Subcutaneous adipose tissue (tissue), 4 donors: ENCODE data around the gene VEGFA. TPM values are rescaled to one million over a fixed set of nuclear protein-coding genes. Genes with fewer than 3 reads are reported as not detected.

Source experiments
- CTCF ChIP-seq: fragments of 450-650 bp; IDR thresholded peaks from one replicate; pipeline ENCODE4 v1.5.1; 2016; ENCODE audit warnings: low read depth, mild to moderate bottlenecking, control low read depth, antibody characterized with exemption, moderate library complexity
- total RNA-seq, 4 donors: library from RNA; depleted of rRNA; stranded (reverse); fragments of >200 nt; gene quantifications; one replicate each; pipeline ENCODE4 v1.1.0, GENCODE V29; 2016

Gene VEGFA
- total RNA-seq, 4 donors from 2014 or later = 195 to 909 (median 398) TPM

DNA sequence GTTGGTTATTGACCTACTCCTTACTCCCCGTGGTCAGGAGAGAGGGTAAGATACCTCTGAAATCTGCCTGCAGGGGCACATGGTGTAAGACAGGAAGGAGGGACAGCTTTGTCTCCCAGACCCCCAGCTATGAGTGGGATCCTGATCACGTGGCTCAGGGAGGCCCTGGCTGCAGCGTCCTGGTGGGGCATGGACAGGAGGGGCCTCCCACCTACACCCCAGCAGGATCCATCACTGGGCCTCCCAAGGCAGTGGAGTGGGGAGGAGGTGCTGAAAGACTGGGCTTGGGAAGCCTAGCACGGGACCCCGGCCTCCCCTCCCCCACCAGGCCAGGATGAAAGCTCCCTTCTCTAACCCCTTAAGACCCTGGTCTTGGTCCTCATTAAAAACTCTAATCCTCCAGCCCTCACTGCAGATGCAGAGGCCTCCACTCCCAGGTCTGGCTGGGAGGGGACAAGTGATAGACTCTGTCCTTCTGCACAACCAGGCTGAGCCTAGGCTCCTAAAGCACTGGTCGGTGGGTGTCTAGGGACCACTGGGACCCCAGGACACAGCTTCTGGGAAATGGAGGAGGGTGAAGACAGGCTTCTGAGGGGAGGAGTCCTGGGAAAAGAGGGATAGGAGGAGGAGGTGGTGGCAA is 29.6 kb upstream of the VEGFA start:
- no peak for TF ChIP-seq CTCF

- no peak for TF ChIP-seq CTCF
These were observed 28.8 kb upstream of the VEGFA start for GRCh38 chr6:43740961-43741764.

DNA sequence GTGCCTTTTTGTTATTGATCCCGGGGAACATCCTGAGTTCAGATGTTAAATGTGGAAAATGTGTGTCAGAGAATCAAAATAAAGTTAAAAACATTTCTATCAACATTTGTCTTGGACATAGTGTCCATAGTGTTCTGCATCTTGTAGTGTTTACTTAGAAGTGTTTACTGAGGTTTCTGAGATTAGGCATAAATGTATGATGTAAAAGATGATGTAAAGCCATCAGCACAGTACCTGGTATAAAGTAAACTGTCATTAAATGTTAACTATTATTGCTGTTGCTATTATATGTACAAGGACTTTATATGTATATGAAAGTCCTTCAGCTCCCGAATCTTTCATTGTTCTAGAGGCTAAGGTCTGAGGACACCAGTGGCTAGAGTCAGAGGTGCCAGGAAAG is 28.2 kb upstream of the VEGFA start:
- no peak for TF ChIP-seq CTCF

DNA sequence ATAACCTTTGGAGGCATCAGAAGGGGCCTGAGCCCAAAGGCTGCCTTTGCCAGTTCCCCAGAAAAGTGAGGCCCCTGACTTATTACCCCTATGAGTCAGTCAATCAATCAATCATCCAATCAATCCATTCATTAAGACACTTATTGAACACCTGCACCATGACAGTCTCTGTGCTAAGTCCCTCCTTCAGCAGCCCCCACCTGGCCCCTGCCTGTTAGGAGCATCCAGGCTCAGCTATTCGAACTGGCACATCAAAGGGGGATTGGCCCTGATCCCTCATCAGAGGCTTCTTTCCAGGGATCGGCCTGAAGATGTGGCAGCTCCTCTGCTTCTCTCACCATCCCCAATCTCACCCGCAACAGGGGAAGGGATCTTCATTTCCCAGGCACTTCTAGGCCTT is 27.7 kb upstream of the VEGFA start:
- no peak for TF ChIP-seq CTCF

GRCh38 chr6:43742931-43743632 is 26.9 kb upstream of the VEGFA start:
- TF ChIP-seq CTCF = no peak

DNA sequence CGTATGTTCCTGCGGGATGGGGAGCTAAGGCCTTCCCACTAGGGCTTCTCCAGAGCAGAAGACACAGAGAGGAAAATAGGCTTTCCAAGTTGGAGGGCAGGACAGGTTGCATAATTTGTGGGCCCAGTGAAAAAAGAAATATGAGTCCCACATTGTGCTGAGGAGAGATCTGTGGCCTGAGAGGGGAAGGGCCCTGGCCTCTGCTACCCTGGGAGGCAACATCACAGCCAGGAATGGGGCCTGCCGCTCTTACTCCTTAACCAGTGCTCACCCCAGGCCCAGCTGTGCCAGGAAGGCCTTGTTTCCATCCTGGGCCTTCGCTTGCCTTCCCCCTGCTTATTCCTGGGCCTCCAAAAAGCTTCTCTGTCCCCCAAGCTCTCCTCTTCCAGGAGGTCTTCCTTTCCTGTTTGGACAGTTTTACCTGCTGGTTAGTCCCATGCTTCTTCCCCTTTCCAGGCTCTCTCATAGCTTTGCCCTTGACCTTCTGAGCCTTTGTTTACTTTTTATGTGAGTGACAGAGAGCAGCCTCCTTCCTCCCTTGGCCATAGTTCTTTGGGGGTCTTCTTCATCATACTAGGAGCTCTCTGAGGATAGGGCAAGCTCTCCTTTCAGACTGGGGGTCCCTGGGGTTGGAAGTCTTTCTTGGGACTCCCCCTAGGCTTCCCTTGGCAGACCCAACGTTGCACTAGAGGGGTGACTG is 26.2 kb upstream of the VEGFA start:
- TF ChIP-seq CTCF = no peak

DNA sequence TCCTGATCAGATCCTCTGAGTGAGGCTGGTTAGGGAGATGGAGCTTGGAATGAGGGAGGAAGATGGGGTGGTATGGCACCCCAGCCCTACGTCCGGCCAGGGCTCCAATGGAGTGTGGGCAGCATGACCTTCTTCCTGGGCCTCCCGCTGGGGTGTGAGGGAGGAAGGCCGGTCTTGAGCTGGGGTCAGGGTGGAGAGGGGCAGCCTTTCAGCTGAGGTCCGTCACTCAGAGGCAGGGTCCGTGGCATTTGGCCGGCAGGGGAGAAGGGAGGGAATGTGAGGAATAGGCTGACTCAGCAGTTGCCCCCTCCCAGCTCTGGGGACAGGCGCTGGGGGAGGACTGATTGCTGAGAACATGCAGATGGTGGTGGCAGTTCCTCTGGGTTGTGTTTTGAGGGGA is 25.5 kb upstream of the VEGFA start:
- TF ChIP-seq CTCF = no peak
